ENCODE data around the gene LRRC61. TPM values are rescaled to one million over a fixed set of nuclear protein-coding genes. Genes with fewer than 3 reads are reported as not detected.
A peak's percentile ranks its signal among the peaks of the same experiment; 100 is the strongest.

Gene LRRC61
- total RNA-seq, 2 donors from 2014 or later: 4.6 to 10.2 TPM

- no peaks in the 10 kb centered on the region for H3K36me3 ChIP-seq
- no peak overlapping the region for H3K4me3 ChIP-seq
- H3K9me3 ChIP-seq: no peaks in the 10 kb centered on the region
- H3K4me1 ChIP-seq (ENCODE audit: control insufficient read depth in 1 of 2, low read depth in 2 of 2): no peaks in the 10 kb centered on the region
- ATAC-seq (ENCODE audit: insufficient number of reproducible peaks, low FRiP score, low read depth) (no peak), DNase-seq (ENCODE audit: low spot score) (no peak)
- no peak for TF ChIP-seq CTCF (IDR thresholded peaks at IDR 0.05)
- no peaks in the 10 kb centered on the region for H3K27me3 ChIP-seq (replicated peaks; ENCODE audit: insufficient read depth)
- H3K27ac ChIP-seq: no peak overlapping the region
Measured at GRCh38 chr7:150355666-150356059, 32.5 kb downstream of the LRRC61 start.

- DNase-seq (ENCODE audit: low spot score): no peak
- no peaks in the 10 kb centered on the region for H3K4me1 ChIP-seq (ENCODE audit: control insufficient read depth in 1 of 2, low read depth in 2 of 2)
- H3K27me3 ChIP-seq (replicated peaks; ENCODE audit: insufficient read depth): no peaks in the 10 kb centered on the region
- peak; percentile 31 for TF ChIP-seq CTCF (IDR thresholded peaks at IDR 0.05)
- no peaks in the 10 kb centered on the region for H3K9me3 ChIP-seq
- H3K36me3 ChIP-seq: no peaks in the 10 kb centered on the region
- no peak for ATAC-seq (ENCODE audit: insufficient number of reproducible peaks, low FRiP score, low read depth)
- H3K4me3 ChIP-seq: no peak overlapping the region
- no peak overlapping the region for H3K27ac ChIP-seq
Measured at GRCh38 chr7:150356265-150356897, 33.2 kb downstream of the LRRC61 start.

- DNase-seq (ENCODE audit: low spot score) (no peak), ATAC-seq (ENCODE audit: insufficient number of reproducible peaks, low FRiP score, low read depth) (no peak)
- H3K27me3 ChIP-seq (replicated peaks; ENCODE audit: insufficient read depth): no peaks in the 10 kb centered on the region
- H3K9me3 ChIP-seq: no peaks in the 10 kb centered on the region
- no peaks in the 10 kb centered on the region for H3K36me3 ChIP-seq
- no peaks in the 10 kb centered on the region for H3K4me1 ChIP-seq (ENCODE audit: control insufficient read depth in 1 of 2, low read depth in 2 of 2)
- no peak overlapping the region for H3K4me3 ChIP-seq
- TF ChIP-seq CTCF (IDR thresholded peaks at IDR 0.05): no peak
- H3K27ac ChIP-seq: no peak overlapping the region
Measured at GRCh38 chr7:150357270-150357669, 34.1 kb downstream of the LRRC61 start.

GRCh38 chr7:150357771-150358427 lies 34.7 kb downstream of the LRRC61 start:
- Histone ChIP-seq H3K36me3 (no peaks in the 10 kb centered on the region), H3K4me1 (ENCODE audit: control insufficient read depth in 1 of 2, low read depth in 2 of 2) (no peaks in the 10 kb centered on the region)
- ATAC-seq (ENCODE audit: insufficient number of reproducible peaks, low FRiP score, low read depth): no peak

GRCh38 chr7:150358433-150358832 lies 35.3 kb downstream of the LRRC61 start:
- ATAC-seq (ENCODE audit: insufficient number of reproducible peaks, low FRiP score, low read depth) (no peak), DNase-seq (ENCODE audit: low spot score) (no peak)
- Histone ChIP-seq H3K4me3 (no peak overlapping the region), H3K27me3 (replicated peaks; ENCODE audit: insufficient read depth) (no peaks in the 10 kb centered on the region), H3K27ac (no peak overlapping the region), H3K9me3 (no peaks in the 10 kb centered on the region), H3K4me1 (ENCODE audit: control insufficient read depth in 1 of 2, low read depth in 2 of 2) (no peaks in the 10 kb centered on the region), H3K36me3 (no peaks in the 10 kb centered on the region)
- no peak for TF ChIP-seq CTCF (IDR thresholded peaks at IDR 0.05)

More at GRCh38 chr7:150357771-150358427, 34.7 kb downstream of the LRRC61 start:
- Histone ChIP-seq H3K4me3 (no peak overlapping the region), H3K9me3 (no peaks in the 10 kb centered on the region), H3K27ac (no peak overlapping the region), H3K27me3 (replicated peaks; ENCODE audit: insufficient read depth) (no peaks in the 10 kb centered on the region)
- no peak for DNase-seq (ENCODE audit: low spot score)
- TF ChIP-seq CTCF (IDR thresholded peaks at IDR 0.05): no peak

Measured in thoracic aorta (tissue), 2 donors.